Endothelial cell of umbilical vein (primary cell): ENCODE measurements around the gene IGLON5. TPM values are rescaled to one million over a fixed set of nuclear protein-coding genes. Genes with fewer than 3 reads are reported as not detected.

Source experiments
- BruUV-seq: library from RNA; stranded (reverse); fragments of 400-500 nt; replicated peaks from 2 replicates; lab custom pipeline; 2021; lab: Mats Ljungman, UMichigan
- CTCF ChIA-PET: fragments of 300-600, 350-600 bp; sonication (Branson Sonifier 250); formaldehyde crosslinking; loops from one replicate; lab custom pipeline; 2021; ENCODE audit warnings: antibody characterized with exemption, inconsistent platforms; lab: Charles Lee
- POLR2A ChIA-PET: fragments of 300-600, 350-600 bp; sonication (Branson Sonifier 250); formaldehyde crosslinking; loops from one replicate; lab custom pipeline; 2021; ENCODE audit warnings: antibody characterized with exemption, inconsistent platforms; lab: Charles Lee
- DNase-seq: peaks from one replicate; pipeline ENCODE4 v3.0.0-alpha.2; 2011; ENCODE audit warnings: low read depth, low spot score
- FAIRE-seq: peaks from 2 replicates; lab custom pipeline; 2011; peaks lifted over from hg19 to GRCh38; lab: Jason Lieb, UNC
- H2AFZ ChIP-seq: 2 replicates; pipeline ENCODE4 v1.6.0; 2012; ENCODE audit warnings: low read depth, low read length, control low read depth, inconsistent platforms
- H3K27ac ChIP-seq: 2 replicates; pipeline ENCODE4 v1.5.1; 2011; ENCODE audit warnings: low read depth, mild to moderate bottlenecking, control low read depth, low read length, moderate library complexity; ENCODE audit not compliant: insufficient read depth
- H3K27me3 ChIP-seq, 2 experiments: 2 replicates each; pipeline versions ENCODE4 v1.6.0 to v1.6.1; 2011; ENCODE audit warnings: low read length in 2 of 2, mixed read lengths in 1 of 2; ENCODE audit not compliant: control insufficient read depth in 2 of 2, insufficient read depth in 2 of 2
- H3K36me3 ChIP-seq, 2 experiments: 2 replicates in 1 of 2; 3 replicates in 1 of 2; pipeline ENCODE4 v1.5.1; 2011; ENCODE audit warnings: low read length in 2 of 2, mild to moderate bottlenecking in 1 of 2, moderate library complexity in 1 of 2; ENCODE audit not compliant: control insufficient read depth in 2 of 2, insufficient read depth in 2 of 2; ENCODE audit errors: extremely low read depth in 1 of 2
- H3K4me1 ChIP-seq: 3 replicates; pipeline ENCODE4 v1.5.1; 2011; ENCODE audit warnings: mild to moderate bottlenecking, low read length; ENCODE audit not compliant: control insufficient read depth, insufficient read depth; ENCODE audit errors: extremely low read depth
- H3K4me2 ChIP-seq: 2 replicates; pipeline ENCODE4 v1.6.1; 2011; ENCODE audit warnings: low read length, control low read depth, mixed read lengths; ENCODE audit not compliant: insufficient read depth
- H3K4me3 ChIP-seq, 3 experiments: fragments of 200-600 bp in 1 of 3; sonication (generic), shearing (Covaris generic) in 1 of 3; replicated peaks in 1 of 3; 2 replicates each; pipeline ENCODE4 v1.5.1; 2011 to 2016; ENCODE audit warnings: control low read depth in 3 of 3, low read length in 3 of 3, mild to moderate bottlenecking in 2 of 3, inconsistent platforms in 1 of 3, low read depth in 1 of 3, moderate library complexity in 1 of 3; ENCODE audit not compliant: insufficient read depth in 1 of 3
- H3K79me2 ChIP-seq: 2 replicates; pipeline ENCODE4 v1.6.0; 2012; ENCODE audit warnings: low read length, inconsistent platforms; ENCODE audit not compliant: control insufficient read depth, insufficient read depth
- H3K9ac ChIP-seq: replicated peaks from 2 replicates; pipeline ENCODE3; 2011; ENCODE audit warnings: low read length, control low read depth; ENCODE audit not compliant: insufficient read depth; ENCODE audit errors: extremely low read depth
- H3K9me1 ChIP-seq: replicated peaks from 3 replicates; pipeline ENCODE4 v1.6.0; 2011; ENCODE audit warnings: mild to moderate bottlenecking, low read length; ENCODE audit not compliant: control insufficient read depth, insufficient read depth; ENCODE audit errors: extremely low read depth
- H3K9me3 ChIP-seq: replicated peaks from 2 replicates; pipeline ENCODE4 v1.5.1; 2012; ENCODE audit warnings: low read length, inconsistent platforms; ENCODE audit not compliant: control insufficient read depth, insufficient read depth
- H4K20me1 ChIP-seq: replicated peaks from 2 replicates; pipeline ENCODE3; 2011; ENCODE audit warnings: mild to moderate bottlenecking, low read length; ENCODE audit not compliant: control insufficient read depth, insufficient read depth; ENCODE audit errors: extremely low read depth
- CTCF ChIP-seq, 2 donors: IDR thresholded peaks; 1 replicate in 1 of 2; 2 replicates in 1 of 2; pipeline ENCODE4 v1.5.1; 2011; ENCODE audit warnings: low read length in 2 of 2, mild to moderate bottlenecking in 2 of 2, moderate library complexity in 2 of 2, control low read depth in 1 of 2, inconsistent platforms in 1 of 2, low read depth in 1 of 2; ENCODE audit not compliant: insufficient read depth in 1 of 2; ENCODE audit errors: extremely low read depth in 1 of 2
- EZH2 ChIP-seq: IDR thresholded peaks from 2 replicates; pipeline ENCODE4 v1.6.1; 2012; ENCODE audit warnings: borderline replicate concordance, low read depth, mild to moderate bottlenecking, moderate library complexity, low read length, inconsistent platforms; ENCODE audit not compliant: severe bottlenecking
- FOS ChIP-seq: IDR thresholded peaks from 2 replicates; pipeline ENCODE4 v1.6.1; 2011; ENCODE audit warnings: mild to moderate bottlenecking, low read length, moderate library complexity, borderline replicate concordance; ENCODE audit not compliant: insufficient read depth
- GATA2 ChIP-seq: IDR thresholded peaks from 2 replicates; pipeline ENCODE4 v1.7.0; 2011; ENCODE audit warnings: low read depth, mild to moderate bottlenecking, moderate library complexity, mixed read lengths, low read length; ENCODE audit not compliant: insufficient read length, insufficient read depth
- JUN ChIP-seq: IDR thresholded peaks from 2 replicates; pipeline ENCODE4 v1.6.1; 2011; ENCODE audit warnings: borderline replicate concordance, low read depth; ENCODE audit not compliant: insufficient read length, insufficient read depth
- MAX ChIP-seq: IDR thresholded peaks from 2 replicates; pipeline ENCODE4 v1.6.1; 2011; ENCODE audit not compliant: insufficient read depth, insufficient read length
- MYC ChIP-seq: IDR thresholded peaks from one replicate; pipeline ENCODE4 v1.6.1; 2011; ENCODE audit warnings: mild to moderate bottlenecking, low read depth, low read length
- POLR2A ChIP-seq: IDR thresholded peaks from 2 replicates; pipeline ENCODE4 v1.6.1; 2012; ENCODE audit warnings: low read depth, mild to moderate bottlenecking, control low read depth, low read length
- POLR2AphosphoS5 ChIP-seq: IDR thresholded peaks from 2 replicates; pipeline ENCODE4 v1.6.1; 2012; ENCODE audit warnings: low read depth, mild to moderate bottlenecking, control low read depth, low read length, moderate library complexity; ENCODE audit not compliant: insufficient read depth
- dilution Hi-C: fragments of 300-500 bp; cut with MboI; formaldehyde crosslinking; loops from one replicate; pipeline ENCODE4 v1.15.0; 2019; ENCODE audit warnings: low sequenced_read_pairs; ENCODE audit not compliant: extremely low pct_ligation_motif_present
- intact Hi-C: fragments of 100-400 bp; cut with micrococcal nuclease; formaldehyde crosslinking; loops from one replicate; pipeline ENCODE4 v1.10.0; 2022
- polyA plus RNA-seq, 4 experiments: library from polyadenylated mRNA; depleted of rRNA in 3 of 4; stranded (reverse) in 3 of 4; unstranded in 1 of 4; fragments of >200 nt; gene quantifications; 2 replicates each; pipeline versions ENCODE4 v1.2.1 to v1.2.3, GENCODE V29; 2011 to 2012; ENCODE audit warnings: missing spikeins in 1 of 4
- total RNA-seq: library from RNA; stranded (reverse); gene quantifications from 2 replicates; pipeline ENCODE4 v1.2.3, GENCODE V29; 2021

The IGLON5 gene
- total and polyA plus RNA-seq, 2 donors (not counting 3 experiments of a cell fraction or from before 2014, with no cell fraction given), result not detected

- Histone ChIP-seq H2AFZ (no peak overlapping the region), H3K36me3 (no peaks in the 10 kb centered on the region), H3K9ac (no peak overlapping the region), H3K79me2 (no peaks in the 10 kb centered on the region), H4K20me1 (no peaks in the 10 kb centered on the region), H3K4me1 (no peaks in the 10 kb centered on the region), H3K9me3 (no peaks in the 10 kb centered on the region), H3K4me2 (no peak overlapping the region), H3K27me3 (peaks cover 6 to 7% of the 10 kb centered on the region in 2 experiments), H3K9me1 (no peaks in the 10 kb centered on the region), H3K27ac (no peak overlapping the region), H3K4me3 (no peak overlapping the region)
- no TSS peak for BruUV-seq
- no peak for DNase-seq
- dilution Hi-C loops, result no loop called here
- CTCF ChIA-PET, result no interaction called here
- intact Hi-C loops, result no loop called here
- POLR2A ChIA-PET, result no interaction called here
- no peak for FAIRE-seq
- TF ChIP-seq FOS (no peak), GATA2 (no peak)
Measured at GRCh38 chr19:51323481-51324166, 12.2 kb downstream of the IGLON5 start.

GRCh38 chr19:51324167-51324481, 12.7 kb downstream of the IGLON5 start:
- no peaks in the 10 kb centered on the region for H4K20me1 ChIP-seq
- H3K27me3 ChIP-seq, result peaks cover 6 to 7% of the 10 kb centered on the region in 2 experiments
- no peak overlapping the region for H2AFZ ChIP-seq
- no TSS peak for BruUV-seq
- H3K9me1 ChIP-seq, result no peaks in the 10 kb centered on the region
- no peak for TF ChIP-seq CTCF (IDR thresholded peaks at IDR 0.05; ENCODE audit: extremely low read depth in 1 of 2, insufficient read depth in 1 of 2, low read depth in 1 of 2, low read length in 2 of 2)
- no peak for TF ChIP-seq POLR2A
- TF ChIP-seq FOS, result no peak
- TF ChIP-seq GATA2, result no peak
- TF ChIP-seq JUN, result no peak
- TF ChIP-seq POLR2AphosphoS5, result no peak
- no peak for TF ChIP-seq EZH2
- no peak for TF ChIP-seq MYC
- TF ChIP-seq MAX, result no peak
- no peak overlapping the region for H3K9ac ChIP-seq
- no peak overlapping the region for H3K27ac ChIP-seq
- H3K4me2 ChIP-seq, result no peak overlapping the region
- H3K9me3 ChIP-seq, result no peaks in the 10 kb centered on the region
- dilution Hi-C loops, result no loop called here
- no peak overlapping the region for H3K4me3 ChIP-seq
- FAIRE-seq (no peak), DNase-seq (no peak)
- no peaks in the 10 kb centered on the region for H3K36me3 ChIP-seq
- no peaks in the 10 kb centered on the region for H3K4me1 ChIP-seq
- H3K79me2 ChIP-seq, result no peaks in the 10 kb centered on the region
- ChIA-PET CTCF (no interaction called here), POLR2A (no interaction called here)
- intact Hi-C loops, result no loop called here
